ENCODE results near the gene PSMC3IP. TPM values are rescaled to one million over a fixed set of nuclear protein-coding genes. Genes with fewer than 3 reads are reported as not detected.

The PSMC3IP gene
- total and polyA plus RNA-seq, 2 experiments from 2014 or later, result 18.5 to 29.5 TPM

- H3K27me3 ChIP-seq (ENCODE audit: insufficient read depth), result no peaks in the 10 kb centered on the region
- H4K20me1 ChIP-seq (replicated peaks; ENCODE audit: insufficient read depth), result peaks cover 10% of the 10 kb centered on the region; the same call in 1 of the 2 replicates
- peak overlapping the region; percentile 86 for H3K4me3 ChIP-seq
- H3K79me2 ChIP-seq (replicated peaks; ENCODE audit: insufficient read depth), result peaks cover 17% of the 10 kb centered on the region
- Mint-ChIP-seq H3K4me1 (peaks cover 21% of the 10 kb centered on the region), H3K36me3 (ENCODE audit: low read depth) (peaks cover 55% of the 10 kb centered on the region), H3K9me3 (no peaks in the 10 kb centered on the region), H3K27ac (peak overlapping the region; percentile 93), H3K4me3 (peak overlapping the region; percentile 93), H3K27me3 (ENCODE audit: insufficient read depth, low read depth, poor library complexity) (peaks cover 14% of the 10 kb centered on the region)
- peak; percentile 83 for ATAC-seq
- peak overlapping the region; percentile 85 for H3K4me2 ChIP-seq
- H3K27ac ChIP-seq (ENCODE audit: low read depth), result peak overlapping the region; percentile 79; the same call in 1 of the 2 replicates
- TF ChIP-seq EZH2phosphoT487 (IDR thresholded peaks at IDR 0.05; ENCODE audit: unreplicated experiment), result no peak
- TF ChIP-seq CTCF (conservative IDR thresholded peaks at IDR 0.05; ENCODE audit: low read depth in 2 of 2), result peak; percentile 73 to 85
- 0 out of 2 replicates have a peak, but pooled peaks have one; percentile 37 for TF ChIP-seq CREB1 (CRISPR knock-in tag; IDR thresholded peaks at IDR 0.05; ENCODE audit: low read depth)
- peak; percentile 96 for DNase-seq (ENCODE audit: low spot score)
- peaks cover 34% of the 10 kb centered on the region for H3F3A ChIP-seq (replicated peaks; ENCODE audit: low read depth)
- no peaks in the 10 kb centered on the region for H3K9me2 ChIP-seq (ENCODE audit: insufficient read depth)
- H2AFZ ChIP-seq, result no peak overlapping the region; the same call in 1 of the 2 replicates
- H3K36me3 ChIP-seq (ENCODE audit: insufficient read depth), result peaks cover 25% of the 10 kb centered on the region
- peaks cover 8% of the 10 kb centered on the region for H3K4me1 ChIP-seq (ENCODE audit: insufficient read depth)
Measured at GRCh38 chr17:42578282-42578869, 847 bp upstream of the PSMC3IP start.

- no peaks in the 10 kb centered on the region for H3K9me2 ChIP-seq (ENCODE audit: insufficient read depth)
- peaks cover 21% of the 10 kb centered on the region for H3K4me1 Mint-ChIP-seq
- ATAC-seq (peak; percentile 25), DNase-seq (ENCODE audit: low spot score) (peak; percentile 44)
- H3K79me2 ChIP-seq (replicated peaks; ENCODE audit: insufficient read depth), result peaks cover 21% of the 10 kb centered on the region
- H3K4me3 ChIP-seq, result peak overlapping the region; percentile 86
- peak overlapping the region; percentile 49; the same call in 1 of the 2 replicates for H2AFZ ChIP-seq
- H3K27ac Mint-ChIP-seq, result peak overlapping the region; percentile 93
- H3K4me2 ChIP-seq, result peak overlapping the region; percentile 85
- no peaks in the 10 kb centered on the region for H3K27me3 ChIP-seq (ENCODE audit: insufficient read depth)
- peak overlapping the region; percentile 93 for H3K4me3 Mint-ChIP-seq
- H3K9me3 Mint-ChIP-seq, result no peaks in the 10 kb centered on the region
- peaks cover 55% of the 10 kb centered on the region for H3K36me3 Mint-ChIP-seq (ENCODE audit: low read depth)
- H3K36me3 ChIP-seq (ENCODE audit: insufficient read depth), result peaks cover 25% of the 10 kb centered on the region
- H3K27me3 Mint-ChIP-seq (ENCODE audit: insufficient read depth, low read depth, poor library complexity), result peaks cover 10% of the 10 kb centered on the region
- H3K4me1 ChIP-seq (ENCODE audit: insufficient read depth), result peaks cover 8% of the 10 kb centered on the region
- peaks cover 41% of the 10 kb centered on the region for H3F3A ChIP-seq (replicated peaks; ENCODE audit: low read depth)
- peak overlapping the region; percentile 53 for H3K27ac ChIP-seq (ENCODE audit: low read depth)
- TF ChIP-seq POLR2AphosphoS5 (IDR thresholded peaks at IDR 0.05; ENCODE audit: low read depth) (no peak), REST (IDR thresholded peaks at IDR 0.05; ENCODE audit: unreplicated experiment) (no peak), EZH2phosphoT487 (IDR thresholded peaks at IDR 0.05; ENCODE audit: unreplicated experiment) (no peak), CREB1 (CRISPR knock-in tag; IDR thresholded peaks at IDR 0.05; ENCODE audit: low read depth) (no peak)
- peaks cover 13% of the 10 kb centered on the region for H4K20me1 ChIP-seq (replicated peaks; ENCODE audit: insufficient read depth)
Measured at GRCh38 chr17:42577140-42577531, 393 bp downstream of the PSMC3IP start.
